HCT116 (cell line): ENCODE results near the gene CCDC24.

Experiments used
- CEBPB ChIP-seq: IDR thresholded peaks from 2 replicates; pipeline ENCODE4 v1.6.1; 2012; ENCODE audit warnings: low read depth
- CTCF ChIP-seq, 3 experiments: fragments of 200-600 bp in 1 of 3; sonication (generic) in 1 of 3; IDR thresholded peaks in 2 of 3; conservative IDR thresholded peaks in 1 of 3; 2 replicates each; pipeline ENCODE4 v1.5.1; 2012 to 2017; ENCODE audit warnings: low read depth in 2 of 3, low read length in 2 of 3, antibody characterized with exemption in 1 of 3, borderline replicate concordance in 1 of 3, control low read depth in 1 of 3, mild to moderate bottlenecking in 1 of 3, mixed read lengths in 1 of 3, mixed run types in 1 of 3, moderate library complexity in 1 of 3; ENCODE audit not compliant: insufficient read depth in 1 of 3
- EZH2 ChIP-seq: fragments of 200-600 bp; sonication (generic); IDR thresholded peaks from 2 replicates; pipeline ENCODE4 v1.6.1; 2017; ENCODE audit warnings: antibody characterized with exemption, mixed run types
- EZH2phosphoT487 ChIP-seq: fragments of 200-600 bp; IDR thresholded peaks from 2 replicates; pipeline ENCODE4 v1.6.1; 2018; ENCODE audit warnings: antibody characterized with exemption, borderline replicate concordance
- JUND ChIP-seq: IDR thresholded peaks from 2 replicates; pipeline ENCODE4 v1.6.1; 2012
- POLR2A ChIP-seq: IDR thresholded peaks from 2 replicates; pipeline ENCODE4 v1.7.0; 2011; ENCODE audit warnings: borderline replicate concordance; ENCODE audit not compliant: insufficient read depth, insufficient read length; ENCODE audit errors: extremely low read depth
- POLR2AphosphoS5 ChIP-seq: IDR thresholded peaks from 2 replicates; pipeline ENCODE4 v1.6.1; 2011; ENCODE audit warnings: mild to moderate bottlenecking, low read depth, low read length, moderate library complexity
- RAD21 ChIP-seq: IDR thresholded peaks from 2 replicates; pipeline ENCODE4 v1.6.1; 2012; ENCODE audit warnings: low read depth, mild to moderate bottlenecking
- SP1 ChIP-seq: IDR thresholded peaks from 2 replicates; pipeline ENCODE4 v1.6.1; 2012; ENCODE audit warnings: low read depth
- TCF7L2 ChIP-seq: IDR thresholded peaks from 2 replicates; pipeline ENCODE4 v1.7.0; 2011; ENCODE audit warnings: borderline replicate concordance, inconsistent platforms; ENCODE audit not compliant: insufficient read depth, insufficient read length; ENCODE audit errors: extremely low read depth
- YY1 ChIP-seq: IDR thresholded peaks from 2 replicates; pipeline ENCODE4 v1.6.1; 2011; ENCODE audit warnings: low read length, low read depth, moderate library complexity, mild to moderate bottlenecking; ENCODE audit not compliant: insufficient replicate concordance; ENCODE audit errors: extremely low read depth
- ZFX ChIP-seq: fragments of 450-650 bp; IDR thresholded peaks from 2 replicates; pipeline ENCODE4 v1.6.1; 2017

GRCh38 chr1:43979528-43980254 lies 11.7 kb upstream of the CCDC24 start:
- TF ChIP-seq SP1 (no peak), POLR2AphosphoS5 (peak; percentile 26; the same call in 1 of the 2 replicates), CTCF (IDR thresholded peaks at IDR 0.05 in 2 of 3, conservative IDR thresholded peaks at IDR 0.05 in 1 of 3; ENCODE audit: borderline replicate concordance in 1 of 3, insufficient read depth in 1 of 3, low read depth in 2 of 3, low read length in 2 of 3) (no peak), ZFX (peak; percentile 68), POLR2A (no peak), EZH2phosphoT487 (no peak), EZH2 (no peak), JUND (no peak), TCF7L2 (no peak), CEBPB (no peak), YY1 (no peak), RAD21 (no peak)
